ENCODE data around the gene FUT7. TPM values are rescaled to one million over a fixed set of nuclear protein-coding genes. Genes with fewer than 3 reads are reported as not detected.

The FUT7 gene
- total RNA-seq, 1 experiment from 2014 or later, result not detected

DNA sequence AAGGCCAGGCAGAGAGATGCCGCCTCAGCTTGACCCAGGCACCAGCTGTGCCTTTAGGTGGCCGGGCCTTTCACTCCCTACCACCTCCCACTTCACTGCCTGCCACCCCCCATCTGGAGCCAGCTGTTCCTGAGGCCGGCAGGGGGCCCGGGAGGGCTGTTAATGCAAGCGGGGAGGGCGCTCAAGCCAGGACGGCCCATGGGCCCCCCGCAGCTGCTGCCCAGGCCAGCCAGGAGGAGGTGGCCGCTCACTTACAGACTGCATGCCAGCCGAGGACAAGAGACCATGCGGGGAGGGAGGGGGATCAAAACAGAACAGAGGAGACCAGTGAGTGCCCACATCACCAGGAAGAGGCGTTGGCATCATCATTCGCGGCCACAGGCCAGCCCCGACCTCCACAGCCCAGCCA, 8.3 kb downstream of the FUT7 start:
- H3K23me2 ChIP-seq (ENCODE audit: insufficient read length, low read depth, low read length, poor library complexity, severe bottlenecking), result peaks cover 9% of the 10 kb centered on the region
- H3K79me2 ChIP-seq (ENCODE audit: insufficient read depth, low read length), result no peaks in the 10 kb centered on the region
- no peaks in the 10 kb centered on the region for H3K4me1 ChIP-seq (ENCODE audit: insufficient read depth, low read length)
- no peaks in the 10 kb centered on the region for H4K20me1 ChIP-seq (ENCODE audit: control insufficient read depth, insufficient read depth, insufficient read length)
- no peak overlapping the region for H3K9ac ChIP-seq (ENCODE audit: extremely low read depth, insufficient read length, low read length)
- no peak for DNase-seq
- no peak overlapping the region for H2BK120ac ChIP-seq (ENCODE audit: low read depth, low read length, poor library complexity, severe bottlenecking)
- H3K4me3 Mint-ChIP-seq, result no peak overlapping the region
- H3K79me1 ChIP-seq (ENCODE audit: insufficient read depth, low read depth, low read length, poor library complexity, severe bottlenecking), result no peaks in the 10 kb centered on the region
- no peak overlapping the region for H2BK20ac ChIP-seq (ENCODE audit: low read depth, low read length, poor library complexity, severe bottlenecking)
- H3K9me3 Mint-ChIP-seq, result no peaks in the 10 kb centered on the region
- H3T11ph ChIP-seq (ENCODE audit: low read length), result no peak overlapping the region
- H4K91ac ChIP-seq (ENCODE audit: insufficient read length, low read depth, low read length), result no peak overlapping the region
- no peak overlapping the region for H3K4ac ChIP-seq (ENCODE audit: low read depth, low read length)
- no peaks in the 10 kb centered on the region for H3K9me3 ChIP-seq (ENCODE audit: control insufficient read depth, low read depth, low read length)
- peaks cover 12% of the 10 kb centered on the region for H3K27me3 Mint-ChIP-seq (ENCODE audit: low read depth)
- H3K27me3 ChIP-seq (ENCODE audit: insufficient read depth, low read length), result no peaks in the 10 kb centered on the region
- H3K27ac ChIP-seq (ENCODE audit: insufficient read length, low read depth, low read length), result no peak overlapping the region
- WGBS (ENCODE audit: extremely low coverage, insufficient read length, low lambda C conversion rate), result no CpG with 5 or more reads among the region's 15 CpGs
- H2AFZ ChIP-seq (ENCODE audit: low read length), result no peak overlapping the region
- no peak overlapping the region for H3K18ac ChIP-seq (ENCODE audit: insufficient read length, low read depth, low read length)
- no peak overlapping the region for H4K8ac ChIP-seq (replicated peaks; ENCODE audit: insufficient read length, low read depth, low read length)
- H3K4me2 ChIP-seq (ENCODE audit: insufficient read depth, insufficient read length, low read length), result no peak overlapping the region
- H3K27ac Mint-ChIP-seq, result no peak overlapping the region
- H2BK5ac ChIP-seq (ENCODE audit: insufficient read length, low read length), result no peak overlapping the region
- H3K23ac ChIP-seq (ENCODE audit: insufficient read length, low read depth, low read length), result no peak overlapping the region
- no peak overlapping the region for H4K5ac ChIP-seq (ENCODE audit: insufficient read length, low read depth, low read length)
- H2BK12ac ChIP-seq (ENCODE audit: insufficient read length, low read depth, low read length), result no peak overlapping the region
- no peaks in the 10 kb centered on the region for H3K36me3 Mint-ChIP-seq (ENCODE audit: insufficient read depth in 1 of 3, low read depth in 3 of 3)
- no peak overlapping the region for H3K56ac ChIP-seq (ENCODE audit: insufficient read length, low read depth, low read length)
- H3K4me1 Mint-ChIP-seq, result peaks cover 2 to 13% of the 10 kb centered on the region in 2 experiments; a peak in 3 of 4 replicates
- TF ChIP-seq, protein P1, sequence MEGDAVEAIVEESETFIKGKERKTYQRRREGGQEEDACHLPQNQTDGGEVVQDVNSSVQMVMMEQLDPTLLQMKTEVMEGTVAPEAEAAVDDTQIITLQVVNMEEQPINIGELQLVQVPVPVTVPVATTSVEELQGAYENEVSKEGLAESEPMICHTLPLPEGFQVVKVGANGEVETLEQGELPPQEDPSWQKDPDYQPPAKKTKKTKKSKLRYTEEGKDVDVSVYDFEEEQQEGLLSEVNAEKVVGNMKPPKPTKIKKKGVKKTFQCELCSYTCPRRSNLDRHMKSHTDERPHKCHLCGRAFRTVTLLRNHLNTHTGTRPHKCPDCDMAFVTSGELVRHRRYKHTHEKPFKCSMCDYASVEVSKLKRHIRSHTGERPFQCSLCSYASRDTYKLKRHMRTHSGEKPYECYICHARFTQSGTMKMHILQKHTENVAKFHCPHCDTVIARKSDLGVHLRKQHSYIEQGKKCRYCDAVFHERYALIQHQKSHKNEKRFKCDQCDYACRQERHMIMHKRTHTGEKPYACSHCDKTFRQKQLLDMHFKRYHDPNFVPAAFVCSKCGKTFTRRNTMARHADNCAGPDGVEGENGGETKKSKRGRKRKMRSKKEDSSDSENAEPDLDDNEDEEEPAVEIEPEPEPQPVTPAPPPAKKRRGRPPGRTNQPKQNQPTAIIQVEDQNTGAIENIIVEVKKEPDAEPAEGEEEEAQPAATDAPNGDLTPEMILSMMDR (conservative IDR thresholded peaks at IDR 0.05), result no peak
- no peak overlapping the region for H2AK5ac ChIP-seq (ENCODE audit: insufficient read length, low read length)
- H3K14ac ChIP-seq (ENCODE audit: insufficient read depth, low read length), result no peak overlapping the region
- no peak overlapping the region for H2BK15ac ChIP-seq (ENCODE audit: low read depth, low read length)

Data from H9 (cell line).